ENCODE results near the gene PTPRA.
"Not testable (repeated sequence)": the region's sequence is repeated elsewhere in the genome, so short reads cannot be mapped to it uniquely, and the experiment has no call there.

Gene PTPRA

DNA sequence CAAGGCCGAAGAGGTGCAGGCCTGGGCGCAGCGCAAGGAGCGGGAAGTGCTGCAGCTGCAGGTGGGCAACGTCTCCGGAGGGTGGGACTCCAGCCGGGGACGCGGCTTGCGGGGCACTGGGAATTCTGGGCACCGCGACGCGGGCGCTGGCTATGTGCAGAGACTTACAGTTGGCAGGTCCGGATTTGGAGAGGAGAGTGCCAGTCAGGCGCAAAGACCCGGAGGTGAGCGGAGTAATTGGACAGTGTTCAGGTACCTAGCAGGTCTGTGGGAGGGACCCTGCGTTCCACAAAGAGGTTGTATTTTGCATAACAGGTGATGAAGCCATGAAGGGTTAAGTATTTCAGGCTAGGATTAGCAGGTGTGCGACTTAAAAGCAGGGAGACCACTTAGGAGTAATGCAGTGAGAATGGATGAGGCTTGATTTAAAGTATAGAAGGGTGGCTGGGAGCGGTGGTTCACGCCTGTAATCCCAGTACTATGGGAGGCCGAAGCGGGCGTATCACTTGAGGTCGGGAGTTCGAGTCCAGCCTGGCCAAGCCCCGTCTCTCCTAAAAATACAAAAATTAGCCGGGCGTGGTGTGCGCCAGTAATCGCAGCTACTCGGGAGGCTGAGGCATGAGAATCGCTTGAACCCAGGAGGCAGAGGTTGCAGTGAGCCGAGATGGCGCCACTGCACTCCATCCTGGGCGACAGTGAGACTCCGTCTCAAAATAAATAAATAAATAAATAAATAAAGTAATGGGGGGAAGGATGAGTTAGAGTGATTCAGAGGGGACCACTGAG is 173.6 kb downstream of the PTPRA start:
- DNase-seq, result peak; percentile 81

DNA sequence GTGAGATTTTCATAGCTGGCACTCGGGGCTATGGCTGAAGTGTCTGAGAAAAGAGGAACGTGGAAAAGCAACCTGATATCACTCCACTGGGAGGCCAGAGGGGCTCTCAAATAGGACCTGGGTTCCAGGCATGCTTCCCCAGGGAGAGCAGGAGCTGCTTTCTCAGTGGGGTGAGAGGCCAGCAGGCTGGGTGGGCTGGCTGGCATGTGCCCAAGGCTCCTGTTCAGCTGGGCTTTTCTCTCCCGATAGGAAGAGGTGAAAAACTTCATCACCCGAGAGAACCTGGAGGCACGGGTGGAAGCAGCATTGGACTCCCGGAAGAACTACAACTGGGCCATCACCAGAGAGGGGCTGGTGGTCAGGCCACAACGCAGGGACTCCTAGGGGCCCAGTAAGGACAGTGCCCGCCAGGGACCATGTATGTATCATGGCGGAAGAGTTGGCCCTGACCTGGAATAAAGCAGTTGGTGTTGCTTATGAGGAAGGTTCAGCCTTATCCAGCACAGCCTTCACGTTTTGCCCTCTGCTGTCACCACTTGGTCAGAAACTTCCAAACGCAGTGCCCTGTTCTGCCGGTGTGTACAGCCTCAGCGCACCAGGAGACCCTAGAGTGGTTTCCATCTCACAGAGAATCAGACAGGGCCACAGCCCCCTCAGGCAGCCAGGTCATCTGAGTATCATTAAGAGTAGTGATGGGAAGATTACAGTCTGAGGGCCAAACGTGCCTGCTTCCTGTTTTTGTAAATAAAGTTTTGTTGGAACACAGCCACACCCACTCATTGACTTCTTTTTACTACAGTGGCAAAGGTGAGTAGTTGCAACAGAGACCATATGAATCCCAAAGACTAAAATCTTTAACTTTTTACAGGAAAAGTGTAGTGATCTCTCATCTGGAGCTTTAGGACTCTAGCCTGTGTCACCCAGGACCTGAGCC is 174.5 kb downstream of the PTPRA start:
- DNase-seq, result no peak

DNA sequence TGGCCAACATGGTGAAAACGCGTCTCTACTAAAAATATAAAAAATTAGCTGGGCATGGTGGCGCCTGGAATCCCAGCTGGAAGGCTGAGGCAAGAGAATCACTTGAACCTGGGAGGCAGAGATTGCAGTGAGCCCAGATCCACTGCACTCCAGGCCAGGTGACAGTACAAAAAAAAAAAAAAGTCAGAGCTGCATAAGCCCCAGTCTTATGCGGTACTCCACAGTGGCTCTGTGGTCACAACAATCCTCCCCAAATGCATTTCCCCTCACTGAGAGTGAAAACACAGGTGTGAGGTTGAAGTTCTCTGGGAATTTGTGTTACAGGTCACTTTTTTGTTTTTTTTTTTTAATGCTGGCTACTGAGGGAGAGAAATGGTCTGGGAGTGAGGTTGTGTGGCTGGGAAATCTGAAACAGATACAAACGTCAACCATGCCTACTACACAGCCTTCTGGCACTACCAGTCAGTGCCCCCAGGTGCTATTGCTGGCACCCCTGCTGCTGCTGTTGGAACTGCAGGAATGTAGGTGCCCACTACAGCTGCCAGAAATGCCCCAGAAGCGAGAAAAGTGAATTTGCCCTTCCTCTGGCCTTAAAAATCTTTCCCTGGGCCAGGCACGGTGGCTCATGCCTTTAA is 178.2 kb downstream of the PTPRA start:
- DNase-seq, result no peak

DNA sequence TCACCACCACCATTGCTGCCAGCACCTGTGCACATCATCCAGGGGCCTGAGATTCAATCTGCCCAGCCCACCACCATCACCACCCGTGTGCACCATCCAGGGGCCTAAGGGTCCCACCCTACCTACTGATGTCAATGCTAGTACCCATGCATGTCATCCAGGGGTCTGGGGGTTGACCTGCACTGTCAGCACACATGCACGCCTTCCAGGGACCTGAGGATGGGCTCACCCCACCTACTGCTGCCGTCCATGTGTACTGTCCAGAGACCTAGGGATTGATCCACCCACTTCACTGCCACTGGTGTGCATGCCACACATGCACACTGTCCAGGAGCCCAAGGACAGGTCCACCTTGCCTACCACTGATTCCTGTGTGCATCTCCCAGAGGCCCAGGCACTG is 186.2 kb downstream of the PTPRA start:
- no peak for DNase-seq

DNA sequence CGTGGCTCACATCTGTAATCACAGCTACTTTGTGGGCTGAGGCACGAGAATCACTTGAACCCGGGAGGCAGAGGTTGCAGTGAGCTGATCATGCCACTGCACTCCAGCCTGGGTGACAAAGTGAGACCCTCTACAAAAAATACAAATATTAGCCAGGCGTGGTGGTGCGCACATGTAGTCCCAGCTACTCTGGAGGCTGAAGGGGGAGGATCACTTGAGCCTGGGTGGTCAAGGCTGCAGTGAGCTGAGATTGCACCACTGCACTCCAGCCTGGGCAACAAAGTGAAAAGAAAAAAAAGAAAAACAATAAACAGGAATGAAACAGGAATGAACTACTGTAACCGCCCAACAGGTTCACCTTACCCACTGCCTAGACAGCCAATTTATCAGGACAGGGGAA is 190.8 kb downstream of the PTPRA start:
- not testable (repeated sequence) for DNase-seq

GRCh38 chr20:3067139-3068014 is 194.1 kb downstream of the PTPRA start:
- DNase-seq, result no peak

- DNase-seq, result no peak
Measured at GRCh38 chr20:3068075-3068474, 194.8 kb downstream of the PTPRA start.

DNA sequence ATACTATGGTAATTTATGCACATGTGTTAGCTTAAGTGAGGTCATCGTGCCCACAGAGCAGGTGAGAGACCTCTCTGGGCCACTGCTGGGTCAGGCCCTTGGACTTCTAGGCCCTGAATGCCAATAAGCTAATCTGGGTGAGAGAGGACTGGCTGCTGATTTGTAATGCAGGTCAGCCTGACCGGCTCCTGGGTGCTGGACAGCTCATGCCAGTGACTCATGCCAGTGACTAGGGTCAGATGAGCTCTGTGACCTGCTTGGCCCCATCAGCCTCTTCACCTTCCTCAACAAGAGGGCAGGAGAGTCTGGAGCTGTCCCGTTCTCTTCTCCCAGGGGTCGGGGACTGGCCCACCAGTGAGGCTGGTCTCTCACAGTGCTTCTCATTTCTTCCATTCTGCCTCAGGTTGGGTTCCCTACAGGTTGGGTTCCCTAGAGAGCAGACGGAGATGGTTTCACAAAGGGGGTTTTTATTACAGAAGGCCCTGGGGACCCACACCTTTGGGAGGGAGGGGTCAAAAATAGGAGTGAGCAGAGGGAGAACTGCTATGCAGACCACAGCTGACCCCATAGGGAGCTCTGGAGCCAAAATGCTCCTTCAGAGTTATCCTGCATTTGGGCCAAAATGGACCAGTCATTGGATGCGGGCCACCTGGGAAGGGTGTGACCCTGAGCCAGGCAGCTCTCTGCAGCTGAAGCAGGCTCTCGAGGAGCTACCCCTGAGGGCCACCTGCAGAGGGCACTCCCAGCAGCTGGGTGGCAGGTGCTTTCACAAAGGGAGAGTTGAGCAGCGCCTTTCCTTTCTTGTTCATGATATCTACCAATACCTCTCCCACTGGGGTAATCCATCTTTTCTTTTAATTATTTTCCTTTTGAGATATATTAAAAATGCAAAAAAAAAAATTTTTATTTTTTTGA is 196.0 kb downstream of the PTPRA start:
- peak; percentile 18 for DNase-seq

GRCh38 chr20:3070725-3071124 is 197.4 kb downstream of the PTPRA start:
- no peak for DNase-seq

GRCh38 chr20:3071266-3071609 is 198.0 kb downstream of the PTPRA start:
- no peak for DNase-seq

GRCh38 chr20:3071610-3072529 is 198.6 kb downstream of the PTPRA start, which contains the start of gene OXT:
Gene OXT, plus strand, starts transcription at chr20:3071620. Its CDS starts 36 bp downstream, at chr20:3071656.
- no peak for DNase-seq

GRCh38 chr20:3072530-3073250 is 199.4 kb downstream of the PTPRA start:
- DNase-seq, result no peak

DNA sequence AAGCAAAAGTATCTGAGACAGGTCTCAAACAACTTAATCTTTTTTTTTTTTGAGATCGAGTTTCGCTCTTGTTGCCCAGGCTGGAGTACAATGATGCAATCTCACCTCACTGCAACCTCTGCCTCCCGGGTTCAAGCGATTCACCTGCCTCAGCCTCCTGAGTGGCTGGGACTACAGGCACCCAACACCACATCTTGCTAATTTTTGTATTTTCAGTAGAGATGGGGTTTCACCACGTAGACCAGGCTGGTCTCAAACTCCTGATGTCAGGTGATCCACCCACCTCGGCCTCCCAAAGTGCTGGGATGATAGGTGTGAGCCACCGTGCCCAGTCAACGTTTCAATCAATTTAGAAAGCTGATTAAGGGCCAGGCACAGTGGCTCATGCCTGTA is 200.0 kb downstream of the PTPRA start:
- DNase-seq, result not testable (repeated sequence)

DNA sequence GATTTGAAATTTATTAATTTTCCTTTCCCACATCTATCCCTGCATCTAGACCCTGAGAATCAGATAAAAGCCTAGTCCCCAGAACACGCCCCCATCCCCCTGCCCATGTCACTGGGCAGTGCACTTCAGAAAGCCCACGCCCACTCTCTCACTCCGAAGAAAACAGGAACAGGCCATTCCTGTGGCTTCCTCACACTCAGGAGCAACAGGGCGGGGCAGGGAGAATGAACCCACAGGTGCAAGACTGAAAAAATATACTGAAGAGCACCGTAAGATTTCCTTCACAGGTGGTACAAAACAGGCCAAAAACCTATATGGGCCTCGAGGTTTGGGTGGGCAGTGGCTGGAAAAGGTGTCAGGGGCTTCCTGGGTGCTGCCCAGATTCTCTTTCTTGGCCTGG is 201.5 kb downstream of the PTPRA start:
- DNase-seq, result no peak

DNA sequence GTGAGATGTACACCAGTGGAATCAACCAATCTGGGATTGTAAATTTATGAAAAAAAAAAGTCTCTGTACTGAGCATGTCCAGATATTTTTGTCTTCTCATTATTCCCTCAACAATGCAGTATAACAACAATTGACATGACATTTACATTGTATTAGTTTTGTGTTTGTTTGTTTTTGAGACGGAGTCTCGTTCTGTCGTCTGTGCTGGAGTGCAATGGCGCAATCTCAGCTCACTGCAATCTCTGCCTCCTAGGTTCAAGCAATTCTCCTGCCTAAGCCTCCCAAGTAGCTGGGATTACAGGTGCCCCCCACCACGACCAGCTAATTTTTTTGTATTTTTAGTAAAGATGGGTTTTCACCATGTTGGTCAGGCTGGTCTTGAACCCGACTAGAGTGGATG is 202.0 kb downstream of the PTPRA start:
- not testable (repeated sequence) for DNase-seq

DNA sequence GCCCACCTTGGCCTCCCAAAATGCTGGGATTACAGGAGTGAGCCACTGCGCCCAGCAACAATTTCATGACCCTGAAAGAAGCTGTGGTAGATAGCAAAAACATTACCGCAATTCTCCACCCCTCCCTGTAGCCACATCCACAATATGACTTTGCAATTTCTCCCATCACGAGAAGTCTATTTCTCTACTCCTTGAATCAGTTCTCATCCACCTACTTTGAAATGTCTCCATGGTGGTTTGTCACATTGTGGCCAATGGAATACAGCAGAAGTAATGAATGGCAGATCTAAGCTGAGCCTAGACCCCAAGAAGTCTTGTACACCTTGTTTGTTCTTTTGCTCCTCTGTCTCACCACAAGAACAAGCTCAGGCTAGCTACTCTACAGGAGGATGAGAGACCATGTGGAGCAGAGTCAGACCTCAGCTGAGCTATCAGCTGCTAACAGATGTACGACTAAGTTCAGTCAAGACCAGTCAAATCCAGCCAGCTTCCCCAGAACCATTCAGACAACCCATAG is 204.4 kb downstream of the PTPRA start:
- DNase-seq, result no peak

- DNase-seq, result no peak
Measured at GRCh38 chr20:3080939-3081388, 207.7 kb downstream of the PTPRA start.

GRCh38 chr20:3081641-3082040 is 208.4 kb downstream of the PTPRA start:
- DNase-seq, result no peak

DNA sequence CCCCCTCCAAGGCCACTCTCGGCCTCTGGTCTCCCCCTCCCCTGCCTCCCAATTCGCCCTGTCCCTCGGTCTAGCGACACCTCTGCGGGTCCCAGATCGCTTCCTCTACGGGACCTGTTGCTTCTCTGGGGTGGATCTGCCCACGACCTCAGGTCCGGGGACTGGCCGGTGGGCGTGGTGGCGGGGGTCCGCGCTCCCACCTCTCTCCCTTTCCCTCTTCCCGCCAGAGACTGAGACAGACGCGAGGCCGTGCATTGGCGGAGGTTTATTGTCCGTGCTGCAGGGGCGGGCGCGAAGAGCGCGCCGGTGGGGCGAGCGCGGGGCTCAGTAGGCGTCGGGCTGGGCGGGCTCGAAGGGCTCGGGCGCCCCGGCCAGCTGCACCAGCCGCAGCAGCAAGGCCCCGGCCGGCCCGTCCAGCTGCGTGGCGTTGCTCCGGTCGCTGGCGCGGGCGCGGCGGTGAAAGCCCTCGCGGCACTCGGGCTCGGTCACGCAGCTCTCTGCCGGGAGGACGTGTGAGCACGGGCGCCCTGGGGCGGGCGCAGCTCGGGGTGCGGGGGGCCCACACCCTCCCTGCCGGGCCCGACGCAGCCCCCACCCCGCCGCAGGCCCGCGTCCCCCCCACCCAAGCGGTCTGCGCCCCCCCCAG is 209.1 kb downstream of the PTPRA start:
- no peak for DNase-seq
